GM23338 (cell line): ENCODE results near the gene ARHGEF19. TPM values are rescaled to one million over a fixed set of nuclear protein-coding genes. Genes with fewer than 3 reads are reported as not detected.

Experiments
- ATAC-seq: fragments of 200-7000 bp; cut with Tn5 transposase; 3 replicates; pipeline ENCODE4 v1.9.1; 2020
- DNase-seq: peaks from one replicate; pipeline ENCODE4 v3.0.0-alpha.2; 2015; ENCODE audit warnings: low spot score
- H2AFZ ChIP-seq: fragments of 200-600 bp; sonication (generic); 2 replicates; pipeline ENCODE4 v1.8.0; 2016; ENCODE audit warnings: antibody characterized with exemption, mild to moderate bottlenecking, moderate library complexity
- H3F3A ChIP-seq: fragments of 200-600 bp; sonication (generic); replicated peaks from 2 replicates; pipeline ENCODE4 v1.8.0; 2017; ENCODE audit warnings: antibody characterized with exemption, mixed run types, low read depth
- H3K27ac ChIP-seq: fragments of 200-600 bp; sonication (generic); 2 replicates; pipeline ENCODE4 v1.6.1; 2016; ENCODE audit warnings: low read depth
- H3K27me3 ChIP-seq: fragments of 200-600 bp; sonication (generic); 2 replicates; pipeline ENCODE4 v1.8.0; 2016; ENCODE audit warnings: mild to moderate bottlenecking, mixed run types, moderate library complexity; ENCODE audit not compliant: insufficient read depth
- H3K36me3 ChIP-seq: fragments of 200-600 bp; sonication (generic); 2 replicates; pipeline ENCODE4 v1.8.0; 2016; ENCODE audit warnings: mild to moderate bottlenecking; ENCODE audit not compliant: insufficient read depth
- H3K4me1 ChIP-seq: fragments of 200-600 bp; sonication (generic); 2 replicates; pipeline ENCODE4 v1.8.0; 2016; ENCODE audit warnings: mild to moderate bottlenecking, moderate library complexity; ENCODE audit not compliant: insufficient read depth
- H3K4me2 ChIP-seq: fragments of 200-600 bp; sonication (generic); 2 replicates; pipeline ENCODE4 v1.7.1; 2017; ENCODE audit warnings: mixed run types
- H3K4me3 ChIP-seq: fragments of 200-600 bp; sonication (generic); 2 replicates; pipeline ENCODE4 v1.6.1; 2016; ENCODE audit warnings: mixed run types
- H3K79me2 ChIP-seq: fragments of 200-600 bp; sonication (generic); replicated peaks from 2 replicates; pipeline ENCODE4 v1.8.0; 2017; ENCODE audit warnings: mild to moderate bottlenecking; ENCODE audit not compliant: insufficient read depth
- H3K9me2 ChIP-seq: fragments of 200-600 bp; sonication (generic); 2 replicates; pipeline ENCODE4 v1.8.0; 2017; ENCODE audit not compliant: insufficient read depth
- H4K20me1 ChIP-seq: fragments of 200-600 bp; sonication (generic); replicated peaks from 2 replicates; pipeline ENCODE4 v1.8.0; 2017; ENCODE audit warnings: mild to moderate bottlenecking; ENCODE audit not compliant: insufficient read depth
- H3K27ac Mint-ChIP-seq: 2 replicates; pipeline ENCODE4 v1.8.0; 2020; ENCODE audit warnings: inconsistent platforms, mild to moderate bottlenecking, moderate library complexity, mixed read lengths
- H3K27me3 Mint-ChIP-seq: 3 replicates; pipeline ENCODE4 v1.8.0; 2022; ENCODE audit warnings: low read depth, mild to moderate bottlenecking, moderate library complexity, mixed read lengths, inconsistent platforms; ENCODE audit not compliant: insufficient read depth, poor library complexity
- H3K36me3 Mint-ChIP-seq: 3 replicates; pipeline ENCODE4 v1.8.0; 2021; ENCODE audit warnings: low read depth, mild to moderate bottlenecking, inconsistent platforms, moderate library complexity, mixed read lengths
- H3K4me1 Mint-ChIP-seq: 3 replicates; pipeline ENCODE4 v1.8.0; 2020; ENCODE audit warnings: mild to moderate bottlenecking, inconsistent platforms, mixed read lengths
- H3K4me3 Mint-ChIP-seq: 3 replicates; pipeline ENCODE4 v1.8.0; 2021; ENCODE audit warnings: moderate library complexity, mild to moderate bottlenecking, inconsistent platforms, mixed read lengths
- H3K9me3 Mint-ChIP-seq: 3 replicates; pipeline ENCODE4 v1.8.0; 2020; ENCODE audit warnings: moderate library complexity, mild to moderate bottlenecking, inconsistent platforms, mixed read lengths
- CREB1 ChIP-seq: fragments of 250-450 bp; sonication (Bioruptor Pico); IDR thresholded peaks from 2 replicates; pipeline ENCODE4 v1.5.0; 2020; ENCODE audit warnings: low read depth, mild to moderate bottlenecking, moderate library complexity
- EZH2 ChIP-seq: fragments of 200-600 bp; sonication (generic); IDR thresholded peaks from one replicate; pipeline ENCODE4 v1.8.0; 2017; ENCODE audit warnings: antibody characterized with exemption, mild to moderate bottlenecking, low read depth; ENCODE audit not compliant: unreplicated experiment
- EZH2phosphoT487 ChIP-seq: fragments of 200-600 bp; sonication (generic); IDR thresholded peaks from one replicate; pipeline ENCODE4 v1.8.1; 2018; ENCODE audit warnings: antibody characterized with exemption; ENCODE audit not compliant: unreplicated experiment
- JUNB ChIP-seq: IDR thresholded peaks from one replicate; pipeline ENCODE4 v1.6.1; 2016; ENCODE audit warnings: antibody characterized with exemption; ENCODE audit not compliant: unreplicated experiment
- NANOG ChIP-seq: IDR thresholded peaks from 2 replicates; pipeline ENCODE4 v1.6.1; 2016; ENCODE audit warnings: antibody characterized with exemption, borderline replicate concordance
- POLR2AphosphoS5 ChIP-seq: IDR thresholded peaks from 2 replicates; pipeline ENCODE4 v1.6.1; 2016; ENCODE audit warnings: antibody characterized with exemption, low read depth
- STAT1 ChIP-seq: IDR thresholded peaks from one replicate; pipeline ENCODE4 v1.6.1; 2016; ENCODE audit warnings: antibody characterized with exemption; ENCODE audit not compliant: unreplicated experiment
- ZNF114 ChIP-seq: fragments of 250-450 bp; sonication (Bioruptor Pico); IDR thresholded peaks from 2 replicates; pipeline ENCODE4 v1.5.0; 2020; ENCODE audit warnings: mild to moderate bottlenecking, moderate library complexity
- ZNF331 ChIP-seq: fragments of 250-450 bp; sonication (Bioruptor Pico); IDR thresholded peaks from 2 replicates; pipeline ENCODE4 v1.5.0; 2020; ENCODE audit warnings: low read depth, mild to moderate bottlenecking, moderate library complexity
- polyA plus RNA-seq: library from polyadenylated mRNA; unstranded; fragments of >200 nt; fragmentation: Nextera tagmentation; extraction: Ambion mirVana; gene quantifications from 2 replicates; pipeline ENCODE4 v1.2.1, GENCODE V29; 2016
- total RNA-seq: library from RNA; depleted of rRNA; stranded (reverse); fragments of >200 nt; shearing (Covaris generic); gene quantifications from 2 replicates; pipeline ENCODE4 v1.2.3, GENCODE V29; 2014
- TF ChIP-seq, protein P1 (sequence below): IDR thresholded peaks from one replicate; pipeline ENCODE4 v1.6.1; 2018; ENCODE audit warnings: antibody characterized with exemption; ENCODE audit not compliant: unreplicated experiment
- TF ChIP-seq, protein P2 (sequence below), 2 experiments: fragments of 200-600 bp in 1 of 2; sonication (generic) in 1 of 2; conservative IDR thresholded peaks; 2 replicates each; pipeline versions ENCODE4 v1.5.1 to v1.6.1; 2016 to 2017; ENCODE audit warnings: antibody characterized with exemption in 2 of 2, low read depth in 2 of 2, mild to moderate bottlenecking in 2 of 2, moderate library complexity in 1 of 2
- TF ChIP-seq, protein P3 (sequence below): fragments of 250-450 bp; sonication (Bioruptor Pico); IDR thresholded peaks from 2 replicates; pipeline ENCODE4 v1.5.0; 2020; ENCODE audit warnings: mild to moderate bottlenecking, moderate library complexity
- TF ChIP-seq, protein P4 (sequence below): IDR thresholded peaks from 2 replicates; pipeline ENCODE4 v1.6.1; 2016; ENCODE audit warnings: antibody characterized with exemption

The ARHGEF19 gene
- total and polyA plus RNA-seq, 2 experiments from 2014 or later = 19.5 to 46.4 TPM

DNA sequence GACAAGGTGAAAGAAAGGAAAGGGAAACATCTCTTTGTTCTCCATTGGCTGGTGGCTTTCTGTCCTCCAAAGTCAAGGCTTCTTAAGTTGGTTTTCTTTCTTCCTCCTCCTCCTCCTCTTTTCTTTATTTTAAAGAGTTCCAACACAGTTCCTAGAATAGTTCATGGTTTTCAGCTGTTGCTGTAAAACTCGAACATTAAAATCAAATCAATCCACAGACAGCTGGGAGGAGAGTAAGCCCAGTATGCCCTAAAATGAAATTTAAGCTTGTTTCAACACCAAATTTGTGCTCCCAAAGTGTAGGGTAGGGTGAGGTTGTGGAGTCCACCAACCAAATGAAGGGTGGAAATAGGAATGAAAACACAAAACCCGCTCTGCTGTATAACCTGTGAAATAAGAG, 35.0 kb upstream of the ARHGEF19 start:
- no peak for ATAC-seq
- peaks cover 4% of the 10 kb centered on the region for H3F3A ChIP-seq

More for the DNA sequence above, 35.0 kb upstream of the ARHGEF19 start:
- no peak overlapping the region for H2AFZ ChIP-seq
- TF ChIP-seq, protein P1, sequence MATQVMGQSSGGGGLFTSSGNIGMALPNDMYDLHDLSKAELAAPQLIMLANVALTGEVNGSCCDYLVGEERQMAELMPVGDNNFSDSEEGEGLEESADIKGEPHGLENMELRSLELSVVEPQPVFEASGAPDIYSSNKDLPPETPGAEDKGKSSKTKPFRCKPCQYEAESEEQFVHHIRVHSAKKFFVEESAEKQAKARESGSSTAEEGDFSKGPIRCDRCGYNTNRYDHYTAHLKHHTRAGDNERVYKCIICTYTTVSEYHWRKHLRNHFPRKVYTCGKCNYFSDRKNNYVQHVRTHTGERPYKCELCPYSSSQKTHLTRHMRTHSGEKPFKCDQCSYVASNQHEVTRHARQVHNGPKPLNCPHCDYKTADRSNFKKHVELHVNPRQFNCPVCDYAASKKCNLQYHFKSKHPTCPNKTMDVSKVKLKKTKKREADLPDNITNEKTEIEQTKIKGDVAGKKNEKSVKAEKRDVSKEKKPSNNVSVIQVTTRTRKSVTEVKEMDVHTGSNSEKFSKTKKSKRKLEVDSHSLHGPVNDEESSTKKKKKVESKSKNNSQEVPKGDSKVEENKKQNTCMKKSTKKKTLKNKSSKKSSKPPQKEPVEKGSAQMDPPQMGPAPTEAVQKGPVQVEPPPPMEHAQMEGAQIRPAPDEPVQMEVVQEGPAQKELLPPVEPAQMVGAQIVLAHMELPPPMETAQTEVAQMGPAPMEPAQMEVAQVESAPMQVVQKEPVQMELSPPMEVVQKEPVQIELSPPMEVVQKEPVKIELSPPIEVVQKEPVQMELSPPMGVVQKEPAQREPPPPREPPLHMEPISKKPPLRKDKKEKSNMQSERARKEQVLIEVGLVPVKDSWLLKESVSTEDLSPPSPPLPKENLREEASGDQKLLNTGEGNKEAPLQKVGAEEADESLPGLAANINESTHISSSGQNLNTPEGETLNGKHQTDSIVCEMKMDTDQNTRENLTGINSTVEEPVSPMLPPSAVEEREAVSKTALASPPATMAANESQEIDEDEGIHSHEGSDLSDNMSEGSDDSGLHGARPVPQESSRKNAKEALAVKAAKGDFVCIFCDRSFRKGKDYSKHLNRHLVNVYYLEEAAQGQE = no peak
- TF ChIP-seq ZNF114 (CRISPR knock-in tag) (no peak), NANOG (no peak), EZH2 (no peak), STAT1 (no peak), JUNB (no peak), ZNF331 (CRISPR knock-in tag) (no peak), CREB1 (CRISPR knock-in tag) (no peak), EZH2phosphoT487 (no peak), POLR2AphosphoS5 (no peak)
- TF ChIP-seq, protein P2, sequence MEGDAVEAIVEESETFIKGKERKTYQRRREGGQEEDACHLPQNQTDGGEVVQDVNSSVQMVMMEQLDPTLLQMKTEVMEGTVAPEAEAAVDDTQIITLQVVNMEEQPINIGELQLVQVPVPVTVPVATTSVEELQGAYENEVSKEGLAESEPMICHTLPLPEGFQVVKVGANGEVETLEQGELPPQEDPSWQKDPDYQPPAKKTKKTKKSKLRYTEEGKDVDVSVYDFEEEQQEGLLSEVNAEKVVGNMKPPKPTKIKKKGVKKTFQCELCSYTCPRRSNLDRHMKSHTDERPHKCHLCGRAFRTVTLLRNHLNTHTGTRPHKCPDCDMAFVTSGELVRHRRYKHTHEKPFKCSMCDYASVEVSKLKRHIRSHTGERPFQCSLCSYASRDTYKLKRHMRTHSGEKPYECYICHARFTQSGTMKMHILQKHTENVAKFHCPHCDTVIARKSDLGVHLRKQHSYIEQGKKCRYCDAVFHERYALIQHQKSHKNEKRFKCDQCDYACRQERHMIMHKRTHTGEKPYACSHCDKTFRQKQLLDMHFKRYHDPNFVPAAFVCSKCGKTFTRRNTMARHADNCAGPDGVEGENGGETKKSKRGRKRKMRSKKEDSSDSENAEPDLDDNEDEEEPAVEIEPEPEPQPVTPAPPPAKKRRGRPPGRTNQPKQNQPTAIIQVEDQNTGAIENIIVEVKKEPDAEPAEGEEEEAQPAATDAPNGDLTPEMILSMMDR (conservative IDR thresholded peaks at IDR 0.05; ENCODE audit: low read depth in 2 of 2) = no peak
- TF ChIP-seq, protein P3, sequence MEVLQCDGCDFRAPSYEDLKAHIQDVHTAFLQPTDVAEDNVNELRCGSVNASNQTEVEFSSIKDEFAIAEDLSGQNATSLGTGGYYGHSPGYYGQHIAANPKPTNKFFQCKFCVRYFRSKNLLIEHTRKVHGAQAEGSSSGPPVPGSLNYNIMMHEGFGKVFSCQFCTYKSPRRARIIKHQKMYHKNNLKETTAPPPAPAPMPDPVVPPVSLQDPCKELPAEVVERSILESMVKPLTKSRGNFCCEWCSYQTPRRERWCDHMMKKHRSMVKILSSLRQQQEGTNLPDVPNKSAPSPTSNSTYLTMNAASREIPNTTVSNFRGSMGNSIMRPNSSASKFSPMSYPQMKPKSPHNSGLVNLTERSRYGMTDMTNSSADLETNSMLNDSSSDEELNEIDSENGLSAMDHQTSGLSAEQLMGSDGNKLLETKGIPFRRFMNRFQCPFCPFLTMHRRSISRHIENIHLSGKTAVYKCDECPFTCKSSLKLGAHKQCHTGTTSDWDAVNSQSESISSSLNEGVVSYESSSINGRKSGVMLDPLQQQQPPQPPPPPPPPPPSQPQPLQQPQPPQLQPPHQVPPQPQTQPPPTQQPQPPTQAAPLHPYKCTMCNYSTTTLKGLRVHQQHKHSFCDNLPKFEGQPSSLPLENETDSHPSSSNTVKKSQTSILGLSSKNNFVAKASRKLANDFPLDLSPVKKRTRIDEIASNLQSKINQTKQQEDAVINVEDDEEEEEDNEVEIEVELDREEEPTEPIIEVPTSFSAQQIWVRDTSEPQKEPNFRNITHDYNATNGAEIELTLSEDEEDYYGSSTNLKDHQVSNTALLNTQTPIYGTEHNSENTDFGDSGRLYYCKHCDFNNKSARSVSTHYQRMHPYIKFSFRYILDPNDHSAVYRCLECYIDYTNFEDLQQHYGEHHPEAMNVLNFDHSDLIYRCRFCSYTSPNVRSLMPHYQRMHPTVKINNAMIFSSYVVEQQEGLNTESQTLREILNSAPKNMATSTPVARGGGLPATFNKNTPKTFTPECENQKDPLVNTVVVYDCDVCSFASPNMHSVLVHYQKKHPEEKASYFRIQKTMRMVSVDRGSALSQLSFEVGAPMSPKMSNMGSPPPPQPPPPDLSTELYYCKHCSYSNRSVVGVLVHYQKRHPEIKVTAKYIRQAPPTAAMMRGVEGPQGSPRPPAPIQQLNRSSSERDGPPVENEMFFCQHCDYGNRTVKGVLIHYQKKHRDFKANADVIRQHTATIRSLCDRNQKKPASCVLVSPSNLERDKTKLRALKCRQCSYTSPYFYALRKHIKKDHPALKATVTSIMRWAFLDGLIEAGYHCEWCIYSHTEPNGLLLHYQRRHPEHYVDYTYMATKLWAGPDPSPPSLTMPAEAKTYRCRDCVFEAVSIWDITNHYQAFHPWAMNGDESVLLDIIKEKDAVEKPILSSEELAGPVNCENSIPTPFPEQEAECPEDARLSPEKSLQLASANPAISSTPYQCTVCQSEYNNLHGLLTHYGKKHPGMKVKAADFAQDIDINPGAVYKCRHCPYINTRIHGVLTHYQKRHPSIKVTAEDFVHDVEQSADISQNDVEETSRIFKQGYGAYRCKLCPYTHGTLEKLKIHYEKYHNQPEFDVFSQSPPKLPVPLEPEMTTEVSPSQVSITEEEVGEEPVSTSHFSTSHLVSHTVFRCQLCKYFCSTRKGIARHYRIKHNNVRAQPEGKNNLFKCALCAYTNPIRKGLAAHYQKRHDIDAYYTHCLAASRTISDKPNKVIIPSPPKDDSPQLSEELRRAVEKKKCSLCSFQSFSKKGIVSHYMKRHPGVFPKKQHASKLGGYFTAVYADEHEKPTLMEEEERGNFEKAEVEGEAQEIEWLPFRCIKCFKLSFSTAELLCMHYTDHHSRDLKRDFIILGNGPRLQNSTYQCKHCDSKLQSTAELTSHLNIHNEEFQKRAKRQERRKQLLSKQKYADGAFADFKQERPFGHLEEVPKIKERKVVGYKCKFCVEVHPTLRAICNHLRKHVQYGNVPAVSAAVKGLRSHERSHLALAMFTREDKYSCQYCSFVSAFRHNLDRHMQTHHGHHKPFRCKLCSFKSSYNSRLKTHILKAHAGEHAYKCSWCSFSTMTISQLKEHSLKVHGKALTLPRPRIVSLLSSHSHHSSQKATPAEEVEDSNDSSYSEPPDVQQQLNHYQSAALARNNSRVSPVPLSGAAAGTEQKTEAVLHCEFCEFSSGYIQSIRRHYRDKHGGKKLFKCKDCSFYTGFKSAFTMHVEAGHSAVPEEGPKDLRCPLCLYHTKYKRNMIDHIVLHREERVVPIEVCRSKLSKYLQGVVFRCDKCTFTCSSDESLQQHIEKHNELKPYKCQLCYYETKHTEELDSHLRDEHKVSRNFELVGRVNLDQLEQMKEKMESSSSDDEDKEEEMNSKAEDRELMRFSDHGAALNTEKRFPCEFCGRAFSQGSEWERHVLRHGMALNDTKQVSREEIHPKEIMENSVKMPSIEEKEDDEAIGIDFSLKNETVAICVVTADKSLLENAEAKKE (CRISPR knock-in tag) = no peak
- TF ChIP-seq, protein P4, sequence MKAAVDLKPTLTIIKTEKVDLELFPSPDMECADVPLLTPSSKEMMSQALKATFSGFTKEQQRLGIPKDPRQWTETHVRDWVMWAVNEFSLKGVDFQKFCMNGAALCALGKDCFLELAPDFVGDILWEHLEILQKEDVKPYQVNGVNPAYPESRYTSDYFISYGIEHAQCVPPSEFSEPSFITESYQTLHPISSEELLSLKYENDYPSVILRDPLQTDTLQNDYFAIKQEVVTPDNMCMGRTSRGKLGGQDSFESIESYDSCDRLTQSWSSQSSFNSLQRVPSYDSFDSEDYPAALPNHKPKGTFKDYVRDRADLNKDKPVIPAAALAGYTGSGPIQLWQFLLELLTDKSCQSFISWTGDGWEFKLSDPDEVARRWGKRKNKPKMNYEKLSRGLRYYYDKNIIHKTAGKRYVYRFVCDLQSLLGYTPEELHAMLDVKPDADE = no peak
- no peaks in the 10 kb centered on the region for H3K27me3 ChIP-seq
- no peaks in the 10 kb centered on the region for H3K9me2 ChIP-seq
- no peak overlapping the region for H3K4me3 Mint-ChIP-seq
- peaks cover 2% of the 10 kb centered on the region; the same call in 1 of the 3 replicates for H3K4me1 Mint-ChIP-seq
- H3K9me3 Mint-ChIP-seq = no peaks in the 10 kb centered on the region
- no peak overlapping the region for H3K4me2 ChIP-seq
- no peaks in the 10 kb centered on the region for H3K79me2 ChIP-seq
- H3K36me3 ChIP-seq = peaks cover 4% of the 10 kb centered on the region; the same call in 1 of the 2 replicates
- DNase-seq = no peak
- no peak overlapping the region for H3K27ac ChIP-seq
- no peaks in the 10 kb centered on the region for H3K4me1 ChIP-seq
- no peak overlapping the region for H3K4me3 ChIP-seq
- H4K20me1 ChIP-seq = peaks cover 5% of the 10 kb centered on the region
- peaks cover under 1% of the 10 kb centered on the region for H3K27me3 Mint-ChIP-seq
- no peak overlapping the region for H3K27ac Mint-ChIP-seq
- peaks cover 8% of the 10 kb centered on the region; the same call in 2 of the 3 replicates for H3K36me3 Mint-ChIP-seq
